Measurements from ENCODE around the gene MOB3A.

DNA sequence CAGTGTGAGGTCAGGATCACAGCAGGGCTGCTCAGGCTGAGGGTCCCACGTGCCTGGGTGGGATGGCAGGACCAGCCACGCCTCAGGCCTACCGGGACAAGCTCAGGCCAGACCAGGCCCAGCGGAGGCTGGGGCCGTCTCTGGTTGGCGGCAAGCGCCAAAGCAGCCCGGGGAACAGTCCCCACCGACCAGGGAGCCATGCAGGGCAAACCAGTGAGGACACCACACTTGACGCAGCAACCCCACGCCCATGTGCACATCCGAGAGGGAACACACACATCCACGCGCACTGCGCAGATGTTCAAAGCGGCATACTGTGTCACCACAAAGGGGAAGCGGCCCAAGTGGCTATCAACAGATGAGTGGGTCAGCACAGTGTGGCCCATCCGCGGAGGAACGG lies 15.8 kb upstream of the MOB3A start:
- TF ChIP-seq DPF2 (IDR thresholded peaks at IDR 0.05) (no peak), EP300 (IDR thresholded peaks at IDR 0.05; ENCODE audit: borderline replicate concordance in 1 of 2, control insufficient read depth in 1 of 2, low read depth in 2 of 2, low read length in 2 of 2) (no peak), ZBTB11 (CRISPR knock-in tag; IDR thresholded peaks at IDR 0.05) (no peak), CBX3 (IDR thresholded peaks at IDR 0.05; ENCODE audit: borderline replicate concordance, low read depth) (no peak), CTCF (IDR thresholded peaks at IDR 0.05 in 2 of 3, conservative IDR thresholded peaks at IDR 0.05 in 1 of 3; ENCODE audit: control insufficient read depth in 2 of 3, extremely low read depth in 1 of 3, insufficient read depth in 1 of 3, low read depth in 3 of 3, low read length in 3 of 3) (no peak), POLR2A (IDR thresholded peaks at IDR 0.05; ENCODE audit: low read depth, low read length) (peak; percentile 50; the same call in 1 of the 2 replicates), RAD21 (IDR thresholded peaks at IDR 0.05; ENCODE audit: insufficient read depth, low read depth, low read length) (no peak), SREBF2 (IDR thresholded peaks at IDR 0.05; ENCODE audit: low read length) (no peak), REST (IDR thresholded peaks at IDR 0.05; ENCODE audit: low read depth, low read length) (no peak)

Data from GM12878 (cell line).